ENCODE measurements around the gene ALG1.
"Not testable (repeated sequence)": the region's sequence is repeated elsewhere in the genome, so short reads cannot be mapped to it uniquely, and the experiment has no call there.

ALG1 gene

GRCh38 chr16:5103296-5104032 lies 31.8 kb downstream of the ALG1 start:
- not testable (repeated sequence) for DNase-seq

GRCh38 chr16:5105039-5105438 lies 33.4 kb downstream of the ALG1 start:
- not testable (repeated sequence) for DNase-seq

DNA sequence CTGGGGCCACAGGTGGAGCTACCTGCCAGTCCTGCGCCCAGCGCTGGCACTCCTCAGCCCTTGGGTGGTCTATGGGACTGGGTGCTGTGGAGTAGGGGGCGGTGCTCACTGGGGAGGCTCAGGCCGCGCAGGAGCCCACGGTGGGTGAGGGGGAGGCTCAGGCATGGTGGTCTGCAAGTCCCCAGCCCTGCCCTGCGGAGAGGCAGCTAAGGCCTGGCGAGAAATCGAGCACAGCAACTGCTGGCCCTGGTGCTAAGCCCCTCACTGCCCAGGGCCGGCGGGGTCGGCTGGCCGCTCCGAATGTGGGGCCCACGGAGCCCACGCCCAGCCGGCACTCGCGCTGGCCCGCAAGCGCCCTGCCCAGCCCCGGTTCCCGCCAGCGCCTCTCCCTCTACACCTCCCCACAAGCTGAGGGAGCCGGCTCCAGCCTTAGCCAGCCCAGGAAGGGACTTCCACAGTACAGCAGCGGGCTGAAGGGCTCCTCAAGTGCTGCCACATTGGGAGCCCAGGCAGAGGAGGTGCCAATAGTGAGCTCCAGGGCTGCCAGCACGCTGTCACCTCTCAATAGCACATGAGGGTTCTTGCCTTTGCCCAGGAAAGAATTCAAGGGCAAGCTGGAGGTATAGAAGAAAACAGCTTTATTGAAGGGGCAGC lies 37.0 kb downstream of the ALG1 start:
- DNase-seq: no peak

GRCh38 chr16:5110933-5111332 lies 39.3 kb downstream of the ALG1 start:
- DNase-seq: not testable (repeated sequence)

GRCh38 chr16:5116780-5117295 lies 45.2 kb downstream of the ALG1 start:
- not testable (repeated sequence) for DNase-seq

GRCh38 chr16:5117300-5118087 lies 45.9 kb downstream of the ALG1 start:
- peak; percentile 27 for DNase-seq

DNA sequence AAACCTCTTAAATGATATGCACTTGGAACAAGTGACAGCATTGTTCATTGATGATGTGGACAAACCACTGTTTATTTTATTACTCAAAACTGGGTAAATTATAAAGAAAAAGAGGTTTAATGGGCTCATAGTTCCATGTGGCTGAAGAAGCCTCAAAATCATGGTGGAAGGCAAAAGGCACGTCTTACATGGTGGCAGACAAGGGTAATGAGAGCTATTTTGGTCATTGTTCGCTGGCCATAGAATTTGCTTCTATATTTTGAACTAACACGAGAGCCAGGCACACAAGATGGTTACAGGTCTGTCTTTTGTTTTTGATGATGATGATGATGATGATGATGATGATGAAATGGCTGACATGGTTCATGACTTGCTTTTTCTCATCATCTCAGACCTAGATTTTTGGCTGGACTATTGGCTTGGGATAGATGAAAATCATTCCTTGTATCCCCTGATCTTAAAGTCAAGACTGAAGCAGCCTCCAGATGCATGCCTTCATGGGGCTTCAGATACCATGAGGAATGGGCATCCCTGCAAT lies 59.9 kb downstream of the ALG1 start:
- not testable (repeated sequence) for DNase-seq

GRCh38 chr16:5132915-5133600 lies 61.4 kb downstream of the ALG1 start:
- DNase-seq: not testable (repeated sequence)

DNA sequence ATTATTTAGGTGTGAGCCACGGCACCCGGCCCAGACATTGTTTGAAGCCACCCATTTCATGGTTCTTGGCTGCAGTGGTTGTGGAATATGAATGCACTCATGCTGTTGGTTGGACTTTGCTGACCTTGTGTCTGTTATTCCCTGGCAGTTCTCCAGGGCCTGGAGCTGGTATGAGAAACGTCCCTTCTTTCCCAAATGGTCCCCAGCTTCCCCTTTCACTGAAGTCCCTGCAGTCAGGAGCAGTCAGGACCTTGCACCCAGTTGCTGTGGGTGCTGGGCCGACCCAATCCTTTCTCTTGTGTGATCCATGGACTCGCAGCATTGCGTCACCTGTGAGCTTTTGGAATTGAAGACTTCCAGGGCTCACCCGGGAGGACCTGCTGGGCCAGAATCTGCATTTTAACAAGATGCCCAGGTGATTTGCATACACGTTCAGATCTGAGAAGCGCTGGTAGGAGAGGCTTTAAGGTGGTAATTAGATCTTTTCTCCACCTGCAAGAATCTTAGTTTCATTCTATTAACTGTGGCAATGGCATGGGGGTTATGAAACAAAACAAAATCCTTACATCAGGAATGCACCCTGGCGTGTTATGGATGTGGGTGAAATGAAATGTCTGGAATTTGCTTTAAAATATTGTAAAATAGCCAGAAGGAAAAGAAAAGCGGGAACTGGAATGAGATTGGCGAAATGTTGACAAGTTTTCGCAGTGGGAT lies 63.3 kb downstream of the ALG1 start:
- not testable (repeated sequence) for DNase-seq

Measured in activated gamma-delta T cell treated with Interleukin-2 at 50 U/mL for 16 hours (primary cell).